Activated CD8-positive, alpha-beta T cell treated with anti-CD3 and anti-CD28 coated beads for 36 hours (primary cell): ENCODE data around the gene DAB2IP. TPM values are rescaled to one million over a fixed set of nuclear protein-coding genes. Genes with fewer than 3 reads are reported as not detected.

ENCODE experiments used
- ATAC-seq: fragments of 200-7000 bp; cut with Tn5 transposase; one replicate; pipeline ENCODE4 v1.10.0; 2021; ENCODE audit warnings: mild to moderate bottlenecking, moderate library complexity
- CTCF ChIA-PET: fragments of 350-600 bp; sonication (Branson Sonifier 250); formaldehyde crosslinking; loops from one replicate; lab custom pipeline; 2021; ENCODE audit warnings: antibody characterized with exemption; lab: Charles Lee
- POLR2A ChIA-PET: fragments of 350-600 bp; sonication (Branson Sonifier 250); formaldehyde crosslinking; loops from one replicate; lab custom pipeline; 2021; ENCODE audit warnings: antibody characterized with exemption; lab: Charles Lee
- DNase-seq: peaks from one replicate; pipeline ENCODE4 v3.0.0-alpha.2; 2020
- H3K27ac Mint-ChIP-seq: one replicate; pipeline ENCODE4 v1.8.0; 2021; ENCODE audit warnings: mild to moderate bottlenecking, mixed read lengths
- H3K27me3 Mint-ChIP-seq: one replicate; pipeline ENCODE4 v1.8.0; 2021; ENCODE audit warnings: mixed read lengths
- H3K36me3 Mint-ChIP-seq: one replicate; pipeline ENCODE4 v1.8.0; 2021; ENCODE audit warnings: low read depth, mixed read lengths
- H3K4me1 Mint-ChIP-seq: one replicate; pipeline ENCODE4 v1.8.0; 2021; ENCODE audit warnings: low read depth, mixed read lengths
- H3K4me3 Mint-ChIP-seq: one replicate; pipeline ENCODE4 v1.8.0; 2021; ENCODE audit warnings: mild to moderate bottlenecking, moderate library complexity, mixed read lengths
- H3K9me3 Mint-ChIP-seq: one replicate; pipeline ENCODE4 v1.8.0; 2021; ENCODE audit warnings: mixed read lengths
- intact Hi-C: fragments of 100-400 bp; cut with micrococcal nuclease; formaldehyde crosslinking; loops from one replicate; pipeline ENCODE4 v1.10.0; 2022
- total RNA-seq, 2 experiments: library from RNA; stranded (reverse); gene quantifications; one replicate each; pipeline ENCODE4 v1.2.3, GENCODE V29; 2021
- TF ChIP-seq, protein P1 (sequence below): fragments of 200-600 bp; IDR thresholded peaks from one replicate; pipeline ENCODE4 v1.8.0; 2022; ENCODE audit warnings: antibody characterized with exemption, mild to moderate bottlenecking

Gene DAB2IP
- total RNA-seq, 2 experiments from 2014 or later = 0.54 to 1.5 TPM

DNA sequence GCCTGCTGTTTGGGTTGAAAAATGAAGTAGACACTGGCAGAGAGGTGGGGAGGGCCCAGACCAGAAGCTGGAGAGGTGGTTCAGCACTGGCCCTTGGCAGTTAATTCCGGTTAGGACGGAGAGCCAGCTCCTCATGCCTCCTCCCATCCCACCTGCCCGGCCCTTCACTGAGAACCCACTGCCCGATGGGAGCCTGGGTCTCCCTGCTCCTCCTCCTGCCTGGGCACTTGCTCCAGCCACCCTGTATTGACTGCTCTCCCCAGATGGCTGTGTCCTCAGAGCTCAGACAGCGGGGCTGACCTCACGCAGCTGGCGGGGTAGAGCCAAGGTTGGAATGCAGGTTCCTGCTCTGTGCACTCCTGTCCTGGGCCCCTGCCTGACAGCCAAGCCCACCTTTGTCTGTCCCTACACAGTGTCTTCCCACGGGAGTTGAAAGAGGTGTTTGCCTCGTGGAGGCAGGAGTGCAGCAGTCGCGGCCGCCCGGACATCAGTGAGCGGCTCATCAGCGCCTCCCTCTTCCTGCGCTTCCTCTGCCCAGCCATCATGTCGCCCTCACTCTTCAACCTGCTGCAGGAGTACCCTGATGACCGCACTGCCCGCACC is 114.7 kb downstream of the DAB2IP start:
- H3K4me1 Mint-ChIP-seq = no peaks in the 10 kb centered on the region
- H3K9me3 Mint-ChIP-seq = no peaks in the 10 kb centered on the region
- CTCF ChIA-PET = no interaction called here
- H3K27me3 Mint-ChIP-seq = no peaks in the 10 kb centered on the region
- POLR2A ChIA-PET = no interaction called here
- H3K27ac Mint-ChIP-seq = no peak overlapping the region
- H3K4me3 Mint-ChIP-seq = no peak overlapping the region
- DNase-seq (no peak), ATAC-seq (no peak)
- intact Hi-C loops = no loop called here
- TF ChIP-seq, protein P1, sequence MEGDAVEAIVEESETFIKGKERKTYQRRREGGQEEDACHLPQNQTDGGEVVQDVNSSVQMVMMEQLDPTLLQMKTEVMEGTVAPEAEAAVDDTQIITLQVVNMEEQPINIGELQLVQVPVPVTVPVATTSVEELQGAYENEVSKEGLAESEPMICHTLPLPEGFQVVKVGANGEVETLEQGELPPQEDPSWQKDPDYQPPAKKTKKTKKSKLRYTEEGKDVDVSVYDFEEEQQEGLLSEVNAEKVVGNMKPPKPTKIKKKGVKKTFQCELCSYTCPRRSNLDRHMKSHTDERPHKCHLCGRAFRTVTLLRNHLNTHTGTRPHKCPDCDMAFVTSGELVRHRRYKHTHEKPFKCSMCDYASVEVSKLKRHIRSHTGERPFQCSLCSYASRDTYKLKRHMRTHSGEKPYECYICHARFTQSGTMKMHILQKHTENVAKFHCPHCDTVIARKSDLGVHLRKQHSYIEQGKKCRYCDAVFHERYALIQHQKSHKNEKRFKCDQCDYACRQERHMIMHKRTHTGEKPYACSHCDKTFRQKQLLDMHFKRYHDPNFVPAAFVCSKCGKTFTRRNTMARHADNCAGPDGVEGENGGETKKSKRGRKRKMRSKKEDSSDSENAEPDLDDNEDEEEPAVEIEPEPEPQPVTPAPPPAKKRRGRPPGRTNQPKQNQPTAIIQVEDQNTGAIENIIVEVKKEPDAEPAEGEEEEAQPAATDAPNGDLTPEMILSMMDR = no peak
- H3K36me3 Mint-ChIP-seq = no peaks in the 10 kb centered on the region

DNA sequence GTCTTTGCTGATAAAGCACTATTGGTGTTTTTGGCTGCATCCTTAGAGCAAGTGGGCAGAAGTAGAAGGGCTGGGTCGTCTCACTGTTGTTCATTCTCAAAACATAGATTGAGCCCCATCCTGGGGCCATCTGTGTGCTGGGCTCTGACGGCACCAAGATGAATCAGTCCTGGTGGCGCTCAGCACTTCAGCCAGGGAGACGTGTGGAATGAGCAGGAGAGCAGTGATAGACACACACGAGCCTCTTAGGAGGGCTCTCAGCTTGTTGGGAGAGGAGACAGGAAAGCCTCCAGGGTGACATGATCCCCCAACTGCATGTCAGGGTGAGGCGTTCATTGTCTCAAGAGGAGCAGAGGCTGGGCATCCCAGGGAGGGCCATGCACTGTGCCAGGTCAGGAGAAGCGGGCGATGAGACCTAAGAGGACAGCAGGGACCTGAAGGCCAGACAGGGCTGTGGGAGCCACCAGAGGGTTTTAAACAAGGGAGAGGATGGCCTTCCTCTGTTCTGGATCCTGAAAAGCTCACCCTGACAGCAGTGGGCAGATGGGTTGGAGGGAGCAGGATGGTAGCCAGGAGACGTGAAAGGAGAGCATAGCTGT is 115.8 kb downstream of the DAB2IP start:
- ATAC-seq = no peak
- H3K4me1 Mint-ChIP-seq = no peaks in the 10 kb centered on the region
- intact Hi-C loops = no loop called here
- TF ChIP-seq, protein P1 = no peak
- no peak for DNase-seq
- no peaks in the 10 kb centered on the region for H3K36me3 Mint-ChIP-seq
- ChIA-PET POLR2A (no interaction called here), CTCF (no interaction called here)
- no peaks in the 10 kb centered on the region for H3K9me3 Mint-ChIP-seq
- no peak overlapping the region for H3K27ac Mint-ChIP-seq
- no peak overlapping the region for H3K4me3 Mint-ChIP-seq
- no peaks in the 10 kb centered on the region for H3K27me3 Mint-ChIP-seq

DNA sequence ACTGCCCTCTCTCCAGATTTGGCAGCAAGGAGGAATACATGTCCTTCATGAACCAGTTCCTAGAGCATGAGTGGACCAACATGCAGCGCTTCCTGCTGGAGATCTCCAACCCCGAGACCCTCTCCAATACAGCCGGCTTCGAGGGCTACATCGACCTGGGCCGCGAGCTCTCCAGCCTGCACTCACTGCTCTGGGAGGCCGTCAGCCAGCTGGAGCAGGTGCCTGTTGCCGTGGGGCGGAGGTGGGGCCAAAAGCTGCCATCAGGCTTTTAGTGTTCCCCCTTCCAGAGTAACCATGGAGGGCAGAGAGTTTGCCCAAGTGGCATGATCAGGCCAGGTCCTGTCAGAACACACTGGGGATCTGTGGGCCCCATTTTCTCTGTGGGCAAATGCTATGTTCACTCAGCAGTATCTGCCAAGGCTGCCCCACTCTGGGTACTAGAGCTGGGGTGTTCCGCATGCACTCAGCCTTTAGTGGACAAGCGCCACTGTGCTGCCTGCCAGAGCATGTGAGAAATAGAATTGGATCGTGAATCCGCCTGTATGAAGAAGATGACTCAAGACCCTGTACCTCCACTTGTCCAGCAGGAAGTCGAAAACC is 117.1 kb downstream of the DAB2IP start:
- intact Hi-C loops = no loop called here
- TF ChIP-seq, protein P1 = no peak
- ChIA-PET CTCF (no interaction called here), POLR2A (no interaction called here)
- H3K9me3 Mint-ChIP-seq = no peaks in the 10 kb centered on the region
- H3K36me3 Mint-ChIP-seq = no peaks in the 10 kb centered on the region
- H3K4me3 Mint-ChIP-seq = no peak overlapping the region
- no peaks in the 10 kb centered on the region for H3K27me3 Mint-ChIP-seq
- no peak overlapping the region for H3K27ac Mint-ChIP-seq
- DNase-seq = no peak
- H3K4me1 Mint-ChIP-seq = no peaks in the 10 kb centered on the region
- no peak for ATAC-seq

DNA sequence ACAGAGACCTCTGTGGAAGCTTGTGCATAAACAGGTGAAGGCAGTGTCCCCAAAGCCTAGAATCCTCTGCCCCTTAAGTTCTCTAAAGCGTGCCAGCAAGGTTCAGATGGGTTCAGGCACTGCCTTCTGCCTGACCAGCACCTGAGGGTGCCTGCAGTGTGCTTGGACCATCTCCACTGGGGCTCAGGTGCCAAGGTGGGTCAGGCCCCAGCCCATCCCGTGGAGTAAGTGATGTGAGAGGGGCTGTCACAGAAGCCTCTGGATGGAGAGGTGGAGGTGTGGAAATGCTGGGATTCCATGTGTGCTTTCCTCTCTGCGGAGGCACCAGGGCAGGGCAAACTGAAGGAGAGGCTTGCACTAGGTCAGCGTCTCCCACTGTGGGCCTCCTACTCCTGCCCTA is 118.5 kb downstream of the DAB2IP start:
- no peak for ATAC-seq
- no peaks in the 10 kb centered on the region for H3K36me3 Mint-ChIP-seq
- intact Hi-C loops = no loop called here
- no peaks in the 10 kb centered on the region for H3K4me1 Mint-ChIP-seq
- H3K4me3 Mint-ChIP-seq = no peak overlapping the region
- H3K27ac Mint-ChIP-seq = no peak overlapping the region
- POLR2A ChIA-PET = no interaction called here
- no peak for DNase-seq
- CTCF ChIA-PET = no interaction called here
- H3K27me3 Mint-ChIP-seq = no peaks in the 10 kb centered on the region
- TF ChIP-seq, protein P1 = no peak
- no peaks in the 10 kb centered on the region for H3K9me3 Mint-ChIP-seq
